NCI-H2196 treated with DMSO at 0.1 percent for 48 hours (cell line): Measurements from ENCODE around the gene RMDN2.

Experiments used
- DNase-seq: peaks from one replicate; lab custom pipeline; 2025; ENCODE audit not compliant: unreplicated experiment; lab: John Stamatoyannopoulos, UW

Gene RMDN2

DNA sequence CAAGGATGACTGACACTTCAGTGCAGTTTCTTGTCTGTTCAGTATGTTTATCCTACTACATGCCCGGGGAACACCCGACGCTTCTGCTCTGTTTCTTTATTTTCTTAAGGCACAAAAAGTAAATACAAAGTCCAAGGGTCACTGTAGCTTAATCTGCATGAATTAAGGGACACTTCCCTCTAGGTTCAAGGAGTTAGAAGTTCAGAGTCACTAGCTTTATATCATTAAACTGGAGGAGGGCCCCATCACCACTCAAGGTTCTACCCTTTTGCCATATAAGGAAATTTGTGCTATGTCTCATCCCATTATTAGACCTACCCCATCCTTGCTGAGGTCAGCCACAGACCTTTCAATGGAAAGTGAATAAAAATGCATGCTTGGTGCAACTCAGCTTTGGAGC lies 27.6 kb upstream of the RMDN2 start:
- DNase-seq: no peak

DNA sequence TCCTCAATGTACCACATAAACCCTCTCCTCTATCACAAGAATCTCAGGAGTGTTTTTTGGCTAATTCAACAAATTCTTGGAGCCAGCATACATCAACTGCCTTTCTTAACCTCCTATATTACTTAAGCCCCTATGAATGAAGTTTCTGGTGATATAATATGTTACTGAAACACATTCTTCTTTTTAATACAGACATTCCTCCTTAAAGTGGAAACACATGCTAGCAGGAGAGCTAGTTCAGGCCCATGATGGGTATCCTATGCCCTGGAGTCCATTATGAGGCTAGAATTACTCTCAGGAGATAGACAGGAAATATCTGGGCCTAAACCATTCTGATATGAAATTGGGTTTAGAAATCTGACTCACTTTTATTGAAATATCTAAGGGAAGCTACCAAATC lies 26.6 kb upstream of the RMDN2 start:
- no peak for DNase-seq

DNA sequence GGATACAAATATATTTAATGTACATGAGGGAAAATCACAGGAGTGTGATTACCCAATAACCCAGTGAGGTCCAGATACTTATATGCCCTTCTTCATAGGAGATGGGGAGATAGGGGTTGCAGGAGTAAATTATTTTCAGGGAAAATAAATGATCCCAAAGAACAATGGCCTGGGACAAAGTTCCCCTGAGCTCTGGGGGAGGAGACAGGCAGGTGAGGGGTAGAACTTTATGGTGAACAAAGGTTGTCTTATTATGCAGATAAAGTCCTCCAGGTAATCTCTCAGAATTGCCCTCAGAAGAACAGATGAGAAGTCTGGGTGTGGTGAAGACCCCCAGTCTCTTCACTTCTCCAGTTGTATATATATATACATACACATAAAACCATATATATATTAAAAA lies 22.1 kb upstream of the RMDN2 start:
- no peak for DNase-seq

DNA sequence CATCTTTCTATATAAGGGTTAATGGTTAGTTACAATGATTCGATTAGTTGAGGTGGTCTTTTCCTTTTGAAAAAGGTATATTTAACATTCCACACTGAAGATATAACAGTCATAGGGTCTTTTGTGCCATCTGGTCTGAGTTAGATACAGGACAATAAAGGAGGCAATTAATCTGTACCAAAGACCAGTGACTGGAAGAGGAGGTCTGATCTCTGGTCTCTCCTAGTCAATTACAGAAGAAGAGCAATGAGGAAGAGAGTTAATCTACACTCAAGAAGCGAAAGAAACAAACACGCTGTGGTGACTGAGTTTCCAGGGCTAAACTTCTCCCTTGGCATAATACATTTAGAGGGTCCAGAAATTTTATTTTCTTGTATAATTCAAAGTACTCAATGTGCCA lies 20.7 kb upstream of the RMDN2 start:
- no peak for DNase-seq

DNA sequence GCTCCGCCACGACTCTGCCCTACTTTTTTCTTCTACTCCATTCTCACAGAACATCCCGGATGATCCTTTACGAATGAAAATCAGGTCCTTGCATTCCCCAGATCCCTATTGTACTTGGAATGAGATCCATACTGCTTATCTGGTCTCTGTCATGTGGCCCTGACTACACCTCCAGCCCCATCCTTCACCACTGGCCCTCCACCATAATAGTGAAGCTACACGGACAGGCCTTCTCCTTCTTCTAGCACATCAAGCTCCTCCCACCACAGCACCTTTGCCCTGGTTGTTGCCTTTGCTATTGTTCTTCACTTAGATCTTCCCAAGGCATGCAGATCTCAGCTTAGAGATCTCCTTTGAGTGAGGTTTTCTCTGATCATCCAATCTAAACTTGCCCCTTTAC lies 20.1 kb upstream of the RMDN2 start:
- no peak for DNase-seq

DNA sequence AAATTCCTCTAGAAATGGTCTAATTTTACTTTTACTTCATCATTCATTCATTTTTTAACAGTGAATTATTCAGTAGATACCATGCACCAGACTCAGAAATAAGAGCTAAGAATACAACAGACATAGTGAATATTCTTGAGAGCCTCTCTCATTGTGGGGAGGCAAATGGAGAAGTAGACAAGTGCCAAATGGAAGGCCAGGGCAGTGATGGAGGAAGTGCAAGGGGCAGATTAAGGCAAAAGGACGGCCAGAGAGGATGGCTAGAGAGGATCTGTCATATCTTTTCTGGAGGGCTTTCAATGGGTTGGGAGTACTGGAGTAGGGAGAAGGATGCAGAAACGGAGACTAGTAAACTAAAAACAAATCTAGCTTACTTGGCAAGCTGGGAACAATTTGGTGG lies 19.0 kb upstream of the RMDN2 start:
- DNase-seq: no peak

DNA sequence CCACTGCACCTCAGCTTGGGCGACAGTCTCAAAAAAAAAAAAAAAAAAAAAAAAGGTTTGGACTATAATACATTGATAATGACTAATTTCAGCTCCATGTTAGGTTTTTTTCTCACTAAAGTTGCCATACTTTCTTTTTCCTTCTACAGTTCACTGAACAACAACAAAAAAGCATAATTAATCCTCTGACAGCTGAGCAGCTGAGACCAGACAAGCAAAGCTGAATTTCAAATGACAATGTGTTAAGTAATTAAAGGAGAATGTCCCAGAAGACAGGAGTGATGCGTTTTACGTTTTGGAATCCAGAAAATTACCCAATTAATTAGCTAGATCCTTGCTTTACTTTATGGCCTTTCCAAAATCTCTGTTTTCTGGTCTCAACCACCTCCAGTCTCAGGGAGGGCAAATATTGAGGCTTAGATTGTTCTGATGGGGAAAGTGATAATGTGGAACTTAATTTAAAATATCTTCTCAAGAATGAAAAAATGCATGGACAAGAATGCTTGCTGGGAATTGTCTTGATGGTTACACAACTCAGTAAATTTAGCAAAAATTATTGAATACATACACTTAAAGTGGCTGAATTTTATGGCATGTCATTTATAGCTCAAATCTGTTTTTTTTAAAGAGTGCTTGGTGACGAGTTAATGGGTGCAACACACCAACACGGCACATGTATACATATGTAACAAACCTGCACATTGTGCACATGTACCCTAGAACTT lies 17.4 kb upstream of the RMDN2 start:
- no peak for DNase-seq

DNA sequence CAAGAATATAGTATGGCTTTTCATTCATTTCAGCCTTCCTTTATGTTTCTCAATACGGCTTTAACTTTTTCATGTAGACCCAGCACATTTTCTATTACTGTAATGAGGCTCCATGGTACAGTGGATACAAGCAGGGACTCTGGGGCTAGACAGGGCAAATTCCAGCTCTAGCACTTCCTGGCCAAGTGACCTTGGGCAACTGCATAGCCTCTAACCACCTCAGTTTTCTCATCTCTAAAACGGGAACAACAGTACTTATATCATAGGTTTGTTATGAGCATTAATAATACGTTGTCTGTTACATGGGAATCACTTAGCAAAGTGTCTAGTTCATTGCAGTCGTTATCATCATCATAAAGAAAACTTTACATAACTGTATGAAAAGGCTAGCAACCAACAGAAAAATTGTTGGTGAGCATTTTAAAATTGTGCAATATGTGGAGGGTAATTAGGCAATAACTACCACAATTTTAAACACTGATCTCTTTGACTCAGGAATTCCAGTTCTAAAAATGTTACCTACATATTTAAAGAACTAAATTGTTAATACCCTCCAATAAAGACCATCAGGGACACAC lies 13.7 kb upstream of the RMDN2 start:
- no peak for DNase-seq

DNA sequence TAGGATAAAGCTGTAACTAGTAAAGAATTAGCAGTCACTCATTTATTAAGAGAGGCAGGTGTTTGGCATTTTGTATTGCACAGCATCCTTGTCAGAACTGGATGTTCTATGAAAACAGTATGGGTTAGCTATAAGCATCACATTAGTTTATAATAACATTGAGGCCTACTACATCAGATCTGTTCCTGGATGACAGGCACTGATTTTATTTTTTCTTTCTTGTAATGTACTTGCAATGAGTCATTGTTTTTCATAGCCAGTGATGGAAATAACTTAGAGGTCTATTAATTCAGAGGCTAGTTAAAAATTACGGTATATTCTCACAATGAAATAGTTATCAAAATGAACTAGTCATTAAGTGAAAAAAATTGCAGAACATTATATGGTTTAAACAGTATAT lies 13.0 kb upstream of the RMDN2 start:
- no peak for DNase-seq

DNA sequence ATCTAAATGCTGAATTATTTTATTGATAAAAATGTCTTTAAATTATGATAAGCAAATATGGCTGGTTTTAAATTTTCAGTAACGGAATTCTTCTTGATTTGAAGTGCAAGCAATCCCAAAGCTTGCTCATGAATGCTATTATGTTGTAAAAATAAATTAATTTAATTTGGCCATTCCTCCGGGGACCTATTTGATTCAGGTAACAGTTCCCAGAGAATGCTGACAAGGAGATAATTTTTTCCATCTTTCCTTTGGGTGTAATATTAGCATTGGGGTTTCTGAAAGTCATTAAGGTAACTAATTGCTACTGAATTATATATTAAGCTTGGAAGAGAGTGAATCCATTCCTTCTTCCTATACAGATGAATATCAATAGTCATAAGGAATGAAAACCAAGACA lies 12.5 kb upstream of the RMDN2 start:
- no peak for DNase-seq

DNA sequence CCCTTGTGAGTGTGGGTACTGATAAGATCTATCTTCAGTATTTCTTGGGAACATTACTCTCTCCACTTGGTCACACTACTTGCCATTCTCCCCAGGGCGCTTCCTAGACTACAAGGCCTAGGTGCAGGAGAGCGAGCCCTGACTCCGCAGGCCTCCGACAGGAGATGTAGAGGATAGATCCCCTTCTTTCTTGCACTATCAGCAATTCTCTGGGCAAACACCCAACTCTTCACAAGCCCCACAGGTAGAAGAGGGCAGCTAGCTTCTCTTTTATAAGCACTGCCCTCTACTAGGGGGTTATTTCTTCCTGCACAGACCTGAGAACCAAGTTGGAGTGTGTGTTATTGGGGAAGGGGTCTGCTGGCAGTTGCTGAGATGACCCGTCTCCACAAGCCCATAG lies 10.7 kb upstream of the RMDN2 start:
- no peak for DNase-seq

DNA sequence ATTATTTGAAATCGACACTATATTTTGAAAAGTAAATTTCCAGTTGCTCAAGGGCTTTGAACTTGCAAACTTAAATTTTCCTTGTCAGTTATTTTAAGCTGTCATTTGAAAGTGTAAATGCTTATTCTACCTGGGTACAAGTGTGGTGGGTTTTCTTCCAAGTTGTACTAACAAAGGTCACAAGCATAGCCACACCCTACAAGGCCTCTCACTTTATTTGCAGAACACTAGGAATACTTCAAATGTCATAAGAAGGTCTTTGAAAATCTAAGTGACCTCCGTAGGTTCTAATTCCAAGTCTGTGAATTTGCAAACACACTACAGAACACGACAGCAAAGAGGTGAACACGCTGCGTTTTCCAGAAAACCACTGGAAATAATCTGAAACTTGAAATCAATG lies 9.3 kb upstream of the RMDN2 start:
- no peak for DNase-seq

DNA sequence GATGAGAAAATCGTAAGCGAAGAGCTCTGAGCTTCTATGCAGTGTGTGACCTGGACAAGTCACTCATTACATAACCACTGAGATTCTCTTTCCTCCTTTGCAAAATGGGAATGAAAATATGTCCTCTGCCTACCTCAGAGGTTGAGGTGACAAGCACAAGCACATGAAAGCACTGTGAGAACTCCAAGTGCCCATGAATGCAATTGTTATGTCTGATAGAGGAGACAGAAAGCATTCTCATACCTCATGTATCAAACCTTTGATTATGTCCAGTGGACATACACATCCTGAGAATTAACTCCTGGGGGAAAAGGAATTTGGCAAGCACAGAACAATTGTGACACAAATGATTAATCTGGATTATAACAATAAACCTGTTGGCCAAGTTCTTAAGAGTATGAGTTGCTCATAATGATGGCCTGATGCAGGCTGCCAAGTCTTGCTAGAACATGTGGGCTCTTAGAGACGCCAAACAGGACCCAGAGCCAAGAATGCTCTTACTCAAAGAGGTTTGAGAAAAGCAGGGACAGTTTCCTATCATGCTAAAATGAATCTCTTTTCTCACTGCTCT lies 8.5 kb upstream of the RMDN2 start:
- DNase-seq: no peak

DNA sequence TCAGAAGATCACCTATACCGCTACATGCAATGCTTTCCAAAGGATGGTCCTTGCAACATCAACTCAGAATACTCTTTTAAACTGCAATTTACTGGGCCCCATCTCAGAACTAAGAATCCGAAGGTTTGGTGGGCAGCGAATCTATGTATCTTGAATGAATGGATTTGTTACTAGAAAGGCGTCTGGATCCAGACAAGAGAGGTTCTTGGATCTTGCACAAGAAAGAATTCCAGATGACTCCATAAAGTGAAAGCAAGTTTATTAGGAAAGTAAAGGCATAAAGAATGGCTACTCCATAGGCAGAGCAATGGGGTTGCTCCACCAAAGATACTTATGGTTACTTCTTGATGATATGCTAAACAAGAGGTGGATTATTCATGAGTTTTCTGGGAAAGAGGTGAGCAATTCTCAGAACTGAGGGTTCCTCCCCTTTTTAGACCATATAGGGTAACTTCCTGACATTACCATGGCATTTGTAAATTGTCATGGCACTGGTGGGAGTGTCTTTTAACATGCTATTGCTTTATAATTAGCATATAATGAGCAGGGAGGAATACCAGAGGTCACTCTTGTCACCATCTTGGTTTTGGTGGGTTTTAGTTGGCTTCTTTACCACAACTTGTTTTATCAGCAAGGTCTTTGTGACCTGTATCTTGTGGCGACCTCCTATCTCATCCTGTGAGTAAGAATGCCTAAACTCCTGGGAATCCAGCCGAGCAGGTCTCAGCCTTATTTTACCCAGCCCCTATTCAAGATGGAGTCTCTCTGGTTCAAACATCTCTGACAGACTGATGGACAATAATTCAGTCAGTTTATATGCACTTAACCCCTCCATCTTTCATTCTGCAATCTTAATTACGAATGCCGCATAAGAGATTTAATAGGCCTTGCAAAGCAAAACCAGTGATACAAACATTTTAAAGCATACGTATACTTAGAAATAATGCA lies 7.5 kb upstream of the RMDN2 start:
- DNase-seq: no peak

DNA sequence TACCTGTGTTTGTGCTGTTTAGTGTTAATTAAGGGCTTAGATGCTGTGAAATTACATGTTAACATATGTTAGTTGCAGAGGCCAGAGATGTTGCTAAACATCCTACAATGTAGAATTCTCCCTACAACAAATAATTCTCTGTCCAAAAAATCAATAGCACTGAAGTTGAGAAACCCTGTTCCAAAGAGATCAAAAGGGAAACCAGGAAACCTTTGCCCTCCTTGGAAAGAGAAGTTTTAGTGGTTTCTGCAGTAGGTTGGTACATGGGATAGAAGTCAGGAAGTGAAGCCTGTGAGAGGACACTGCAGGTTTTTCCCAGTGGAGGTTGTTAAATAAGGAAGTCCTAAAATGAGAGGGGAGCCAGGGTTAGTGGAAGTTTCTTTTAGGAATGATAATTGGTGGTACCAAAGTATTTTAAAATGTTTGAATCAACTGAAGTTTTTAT lies 6.3 kb upstream of the RMDN2 start:
- no peak for DNase-seq

DNA sequence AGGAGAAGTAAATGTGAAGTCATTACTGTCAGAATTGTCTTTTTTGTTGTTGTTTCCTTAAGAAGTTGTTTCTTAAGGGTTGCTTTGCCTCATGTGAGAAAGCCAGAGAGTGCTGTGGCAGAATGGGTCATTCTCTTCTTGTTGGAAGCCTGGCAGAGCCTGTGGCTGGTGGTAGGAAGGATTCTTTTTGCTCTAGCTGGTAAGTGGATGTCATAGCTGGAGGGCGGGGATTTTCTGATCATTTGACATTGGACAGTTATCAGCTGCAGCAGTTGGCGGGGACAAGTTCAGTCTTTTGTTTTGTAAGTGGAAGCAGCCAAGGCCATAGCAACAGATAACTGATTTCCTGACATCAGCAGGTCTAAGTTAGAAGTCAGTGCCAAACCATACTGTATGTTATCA lies 5.5 kb upstream of the RMDN2 start:
- no peak for DNase-seq

DNA sequence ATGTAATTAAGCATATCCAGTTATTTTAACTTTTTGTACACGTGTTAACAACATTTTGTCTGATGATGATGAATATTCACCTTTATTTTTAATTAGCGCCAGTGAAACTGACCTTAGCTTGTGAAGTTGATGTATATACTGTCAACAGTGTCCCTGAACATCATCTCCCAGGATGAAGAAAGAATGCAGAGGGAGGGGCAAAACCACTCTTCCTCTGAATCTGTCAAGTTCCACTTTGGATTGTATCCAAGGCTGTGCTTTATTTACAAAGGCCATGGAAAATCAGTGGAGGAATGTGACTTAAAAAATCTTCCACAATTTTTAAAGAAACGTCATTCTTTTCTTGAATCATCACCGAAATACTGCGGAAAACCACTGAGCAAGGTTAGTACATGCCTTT lies 4.5 kb upstream of the RMDN2 start:
- DNase-seq: no peak

DNA sequence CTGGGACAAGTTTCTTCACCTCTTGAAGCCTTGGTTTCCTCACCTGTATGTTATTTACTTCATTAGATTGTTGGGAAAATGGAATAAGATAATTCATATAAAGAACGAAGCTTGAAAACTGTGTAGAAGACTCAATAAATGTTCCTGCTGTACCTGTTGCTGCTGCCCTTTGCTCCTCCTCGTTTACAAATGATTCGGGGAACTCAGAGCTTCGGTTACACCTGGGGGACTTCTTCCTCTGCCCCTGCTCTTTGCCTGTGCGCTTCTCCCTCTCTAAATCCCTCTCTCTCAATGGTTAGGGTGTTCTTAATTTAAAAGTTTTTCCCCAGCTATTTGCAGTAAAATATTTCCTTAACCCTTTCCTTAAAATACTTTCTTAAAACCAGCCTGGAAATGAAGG lies 3.3 kb upstream of the RMDN2 start:
- no peak for DNase-seq

DNA sequence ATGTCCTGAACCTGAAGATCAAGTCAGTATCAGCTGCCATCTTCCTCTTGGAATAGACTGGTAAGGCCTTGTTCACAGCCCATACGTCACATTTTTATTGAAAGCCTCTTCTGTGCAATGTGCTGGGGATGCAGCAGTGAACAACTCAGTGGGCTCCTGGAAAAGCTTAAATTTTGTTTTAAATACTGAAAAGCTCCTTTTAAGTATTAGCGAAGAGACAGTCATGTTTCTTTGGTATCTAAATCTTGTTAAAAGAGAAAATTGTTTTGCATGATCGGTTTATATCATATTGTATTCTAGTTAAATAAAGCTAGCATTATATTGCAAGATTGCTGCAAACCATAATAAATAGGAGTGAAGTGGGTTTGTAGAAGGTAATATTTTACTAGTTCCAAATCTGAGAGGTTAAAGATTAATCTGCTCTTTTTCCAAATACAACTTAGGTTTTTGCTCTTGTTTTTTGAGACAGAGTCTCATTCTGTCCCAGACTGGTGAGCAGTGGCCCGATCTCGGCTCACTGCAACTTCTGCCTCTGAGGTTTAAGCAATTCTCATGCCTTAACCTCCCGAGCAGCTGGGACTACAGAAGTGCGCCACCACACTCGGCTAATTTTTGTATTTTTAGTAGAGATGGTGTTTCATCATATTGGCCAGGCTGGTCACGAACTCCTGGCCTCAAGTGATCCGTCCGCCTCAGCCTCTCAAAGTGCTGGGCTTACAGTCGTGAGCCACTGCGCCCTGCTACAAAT lies 1.6 kb upstream of the RMDN2 start:
- DNase-seq: no peak

DNA sequence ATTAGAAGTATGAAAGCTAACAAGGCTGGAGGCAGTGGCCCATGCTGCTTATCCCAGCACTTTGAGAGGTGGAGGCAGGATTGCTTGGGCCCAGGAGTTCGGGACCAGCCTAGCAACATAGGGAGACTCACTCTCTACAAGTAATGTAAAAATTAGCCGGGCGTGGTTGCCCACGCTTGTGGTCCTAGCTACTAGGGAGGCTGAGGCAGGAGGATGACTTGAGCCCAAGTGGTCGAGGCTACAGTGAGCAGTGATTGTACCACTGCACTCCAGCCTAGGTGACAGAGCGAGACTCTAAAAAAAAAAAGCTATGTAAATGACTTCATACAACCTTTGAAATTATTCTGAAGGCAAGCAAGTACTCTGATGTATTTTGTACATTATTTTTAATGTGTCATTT lies 1.5 kb downstream of the RMDN2 start:
- no peak for DNase-seq

DNA sequence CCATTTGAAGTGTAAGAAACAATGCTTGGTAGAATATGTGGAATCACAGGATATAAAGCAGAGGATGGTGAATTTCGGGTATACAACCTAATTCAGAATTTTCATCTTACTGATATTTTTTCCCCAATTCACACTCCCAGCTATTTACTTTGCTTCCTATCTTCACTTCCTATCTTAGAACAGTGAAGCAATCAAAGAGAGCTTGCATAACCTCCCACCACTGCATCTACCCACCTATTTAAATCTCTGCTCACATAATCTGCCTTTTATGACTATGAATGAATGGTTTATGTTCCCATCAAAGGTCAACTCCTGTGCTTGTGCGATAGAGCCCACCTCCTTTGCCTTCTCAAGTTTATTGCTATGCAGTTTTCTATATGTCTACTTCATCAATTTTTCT lies 3.3 kb downstream of the RMDN2 start:
- no peak for DNase-seq
